Left lung (tissue), 14 donors: ENCODE results near the gene SLC10A4. TPM values are rescaled to one million over a fixed set of nuclear protein-coding genes. Genes with fewer than 3 reads are reported as not detected.
"Not testable (repeated sequence)": the region's sequence is repeated elsewhere in the genome, so short reads cannot be mapped to it uniquely, and the experiment has no call there.

Experiments used
- ATAC-seq: fragments of 200-7000 bp; cut with Tn5 transposase; one replicate; pipeline ENCODE4 v1.9.1; 2020; ENCODE audit warnings: moderate library complexity
- DNase-seq, 4 donors: peaks; one replicate each; pipeline ENCODE4 v3.0.0-alpha.2; 2013 to 2020
- H3K27ac ChIP-seq, 2 donors: fragments of 200-600 bp; sonication (generic) in 1 of 2; one replicate each; pipeline versions ENCODE4 v1.5.0 to v1.8.0; 2020 to 2021
- H3K27me3 ChIP-seq, 2 donors: fragments of 200-600 bp; sonication (generic) in 1 of 2; one replicate each; pipeline versions ENCODE4 v1.5.0 to v1.8.0; 2020 to 2021
- H3K36me3 ChIP-seq, 2 donors: fragments of 200-600 bp; sonication (generic) in 1 of 2; one replicate each; pipeline versions ENCODE4 v1.5.0 to v1.8.0; 2020 to 2021
- H3K4me1 ChIP-seq, 2 donors: fragments of 200-600 bp; one replicate each; pipeline ENCODE4 v1.8.0; 2021
- H3K4me3 ChIP-seq, 2 donors: fragments of 200-600 bp; sonication (generic) in 1 of 2; one replicate each; pipeline versions ENCODE4 v1.5.0 to v1.8.0; 2020 to 2021; ENCODE audit warnings: mild to moderate bottlenecking in 1 of 2
- H3K9me3 ChIP-seq, 2 donors: fragments of 200-600 bp; sonication (generic) in 1 of 2; one replicate each; pipeline versions ENCODE4 v1.5.0 to v1.8.0; 2020 to 2021
- CTCF ChIP-seq, 2 donors: fragments of 200-600 bp; sonication (generic) in 1 of 2; IDR thresholded peaks; one replicate each; pipeline versions ENCODE4 v1.5.0 to v1.8.0; 2021; ENCODE audit warnings: antibody characterized with exemption in 2 of 2
- intact Hi-C, 2 donors: fragments of 100-400 bp; cut with DNase I; formaldehyde crosslinking; loops; one replicate each; pipeline versions ENCODE4 v1.11.2 to v1.14.2; 2022
- long read RNA-seq, 12 donors: library from polyadenylated mRNA in 2 of 12; unstranded in 2 of 12; transcript quantifications; one replicate each; pipeline ENCODE4 v2.0.0 and lab custom pipeline, GENCODE V29; 2019 to 2026
- polyA plus RNA-seq, 6 donors: library from polyadenylated mRNA; unstranded; fragments of 120-200 nt; gene quantifications; one replicate each; pipeline ENCODE4 v1.2.1, GENCODE V29; 2013; ENCODE audit not compliant: insufficient read length in 6 of 6
- total RNA-seq, 2 donors: library from RNA; stranded (reverse); fragmentation: NEBNext Ultra II Directional; extraction: Animal tissue kit (Norgen Biotek cat#: 25700); gene quantifications; one replicate each; pipeline ENCODE4 v1.2.1, GENCODE V29; 2021
- donor health status: DM: no; HTN: yes; CAD: no.
- donor health status: DM: no; HTN: no; CAD: no.

The SLC10A4 gene, protein sequence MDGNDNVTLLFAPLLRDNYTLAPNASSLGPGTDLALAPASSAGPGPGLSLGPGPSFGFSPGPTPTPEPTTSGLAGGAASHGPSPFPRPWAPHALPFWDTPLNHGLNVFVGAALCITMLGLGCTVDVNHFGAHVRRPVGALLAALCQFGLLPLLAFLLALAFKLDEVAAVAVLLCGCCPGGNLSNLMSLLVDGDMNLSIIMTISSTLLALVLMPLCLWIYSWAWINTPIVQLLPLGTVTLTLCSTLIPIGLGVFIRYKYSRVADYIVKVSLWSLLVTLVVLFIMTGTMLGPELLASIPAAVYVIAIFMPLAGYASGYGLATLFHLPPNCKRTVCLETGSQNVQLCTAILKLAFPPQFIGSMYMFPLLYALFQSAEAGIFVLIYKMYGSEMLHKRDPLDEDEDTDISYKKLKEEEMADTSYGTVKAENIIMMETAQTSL
- total RNA-seq (under 1 TPM; 0.73 to 0.84 TPM), polyA plus RNA-seq (under 1 TPM; 0.31 to 0.58 (median 0.36) TPM)
- long read RNA-seq, donor 1: 0 reads
- long read RNA-seq, donor 2: 0 reads
- long read RNA-seq, donor 3: 0 reads
- long read RNA-seq, donor 4: 0 reads
- long read RNA-seq, donor 5: 0 reads
- long read RNA-seq, donor 6: 0 reads
- long read RNA-seq, donor 7: 0 reads
- long read RNA-seq, donor 8: 0 reads
- long read RNA-seq, donor 9: 0 reads
- long read RNA-seq, donor 10: 0 reads
- long read RNA-seq, donor 11, partial matches to known transcripts: 0 of 4 reads
- long read RNA-seq, donor 11, other reads (novel, unspliced or antisense): 0 of 4 reads
- long read RNA-seq, donor 12: 0 reads

DNA sequence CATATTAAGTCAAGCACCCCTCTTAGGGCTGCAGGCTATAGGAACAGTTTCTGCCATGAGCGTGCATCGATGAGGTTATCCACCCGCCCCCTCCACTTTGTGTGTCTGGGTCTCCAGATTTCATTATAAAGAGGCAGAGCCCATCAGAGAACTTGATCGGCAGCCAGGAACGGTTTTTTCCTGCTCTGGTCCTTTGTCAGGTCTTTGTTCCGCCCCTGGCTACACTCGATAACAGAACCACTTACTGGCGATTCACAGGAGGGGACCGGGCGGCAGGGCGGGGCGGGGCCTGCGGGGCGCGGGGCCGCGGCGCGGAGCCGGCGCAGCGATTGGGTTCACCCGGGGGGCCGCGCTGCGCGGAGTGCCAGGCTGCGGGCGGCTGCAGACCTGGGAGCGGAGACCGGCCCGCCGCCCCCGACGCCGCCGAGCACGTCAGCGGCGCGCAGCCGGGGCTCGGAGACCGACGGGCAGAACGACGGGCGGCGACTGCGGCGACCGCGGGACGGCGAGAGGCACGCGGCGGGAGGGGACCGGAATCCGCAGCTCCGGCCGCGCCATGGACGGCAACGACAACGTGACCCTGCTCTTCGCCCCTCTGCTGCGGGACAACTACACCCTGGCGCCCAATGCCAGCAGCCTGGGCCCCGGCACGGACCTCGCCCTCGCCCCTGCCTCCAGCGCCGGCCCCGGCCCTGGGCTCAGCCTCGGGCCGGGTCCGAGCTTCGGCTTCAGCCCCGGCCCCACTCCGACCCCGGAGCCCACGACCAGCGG lies at the start of gene SLC10A4:
Gene SLC10A4, plus strand, starts transcription at position 338 of the 771 bp plus-strand sequence. Its CDS starts 219 bp downstream, at position 557.
- Histone ChIP-seq H3K9me3 (no peaks in the 10 kb centered on the region), H3K4me1 (peaks cover 0 to 20% of the 10 kb centered on the region in 2 donors), H3K4me3 (peak within 1 kb of the TSS; percentile 9 to 31), H3K36me3 (no peaks in the 10 kb centered on the region), H3K27ac (no peak within 1 kb of the TSS), H3K27me3 (peaks cover 60 to 88% of the 10 kb centered on the region in 2 donors)
- TF ChIP-seq CTCF (IDR thresholded peaks at IDR 0.05): no peak
- intact Hi-C loops: no loop called here
- DNase-seq (peak in 1 of 4 donors; percentile 76), ATAC-seq (peak; percentile 67)

DNA sequence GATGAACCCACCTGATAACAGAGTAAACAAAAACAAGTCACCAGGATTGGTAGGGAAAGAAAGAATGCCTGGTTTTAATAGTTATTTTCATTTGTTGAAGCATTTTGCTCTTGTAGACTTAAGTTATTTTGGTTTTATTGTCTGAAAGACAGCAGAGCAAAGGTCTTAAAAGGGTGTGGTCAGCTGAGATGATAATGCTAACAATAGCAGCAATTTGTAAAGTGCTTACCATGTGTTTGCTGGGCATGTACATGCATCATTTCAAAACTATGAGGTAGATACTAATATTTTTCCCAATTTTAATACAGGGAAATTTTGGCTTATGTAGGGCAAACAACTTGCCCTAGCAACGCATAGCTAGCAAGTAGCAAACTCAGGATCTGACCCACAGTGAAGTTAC lies 46.8 kb upstream of the SLC10A4 start:
- H3K27me3 ChIP-seq: no peaks in the 10 kb centered on the region
- H3K36me3 ChIP-seq: no peaks in the 10 kb centered on the region
- no peak overlapping the region for H3K4me3 ChIP-seq
- no peaks in the 10 kb centered on the region for H3K4me1 ChIP-seq
- no peak overlapping the region for H3K27ac ChIP-seq
- DNase-seq (no peak), ATAC-seq (no peak)
- intact Hi-C loops: no loop called here
- no peaks in the 10 kb centered on the region for H3K9me3 ChIP-seq
- TF ChIP-seq CTCF (IDR thresholded peaks at IDR 0.05): no peak

- DNase-seq (no peak), ATAC-seq (no peak)
- Histone ChIP-seq H3K36me3 (no peaks in the 10 kb centered on the region), H3K4me1 (no peaks in the 10 kb centered on the region), H3K27ac (no peak overlapping the region), H3K27me3 (no peaks in the 10 kb centered on the region), H3K4me3 (no peak overlapping the region), H3K9me3 (no peaks in the 10 kb centered on the region)
- intact Hi-C loops: no loop called here
- TF ChIP-seq CTCF (IDR thresholded peaks at IDR 0.05): no peak
Measured at GRCh38 chr4:48439988-48440387, 43.2 kb upstream of the SLC10A4 start.

DNA sequence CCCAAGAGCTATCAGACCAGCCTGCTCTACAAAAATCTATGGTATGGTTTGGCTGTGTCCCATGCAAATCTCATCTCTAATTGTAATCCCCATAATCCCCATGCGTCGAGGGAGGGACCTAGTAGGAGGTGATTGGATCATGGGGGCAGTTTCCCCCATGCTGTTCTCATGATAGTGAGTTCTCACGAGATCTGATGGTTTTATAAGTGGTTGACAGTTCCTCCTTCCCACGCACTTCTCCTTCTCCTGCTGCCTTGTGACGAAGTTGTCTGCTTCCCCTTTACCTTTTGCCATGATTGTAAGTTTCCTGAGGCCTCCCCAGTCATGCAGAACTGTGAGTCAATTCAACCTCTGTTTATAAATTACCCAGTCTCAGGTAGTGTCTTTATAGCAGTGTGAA lies 42.2 kb upstream of the SLC10A4 start:
- ATAC-seq, DNase-seq, H3K27me3 ChIP-seq, H3K4me3 ChIP-seq, H3K27ac ChIP-seq, H3K9me3 ChIP-seq, H3K36me3 ChIP-seq, intact Hi-C loops, H3K4me1 ChIP-seq: not testable (repeated sequence)

GRCh38 chr4:48445704-48446103 lies 37.4 kb upstream of the SLC10A4 start:
- Histone ChIP-seq H3K27ac (no peak overlapping the region), H3K27me3 (no peaks in the 10 kb centered on the region), H3K36me3 (no peaks in the 10 kb centered on the region), H3K4me3 (no peak overlapping the region), H3K9me3 (no peaks in the 10 kb centered on the region), H3K4me1 (no peaks in the 10 kb centered on the region)
- ATAC-seq: peak; percentile 38
- intact Hi-C loops: no loop called here
- TF ChIP-seq CTCF (IDR thresholded peaks at IDR 0.05): peak; percentile 45 to 60
- DNase-seq: no peak
